ENCODE results near the gene LYPD8.

GRCh38 chr1:248736977-248737376 lies 18.6 kb downstream of the LYPD8 start:
- TF ChIP-seq CTCF (conservative IDR thresholded peaks at IDR 0.05) (no peak), EZH2 (IDR thresholded peaks at IDR 0.05; ENCODE audit: low read depth) (no peak)

Measured in PC-9 (cell line).